Activated gamma-delta T cell treated with anti-CD3 and anti-CD28 coated beads, Interleukin-2, amount 50 U/mL, for 16 hours (primary cell): ENCODE data around the gene CFAP299.
"Not testable (repeated sequence)": the region's sequence is repeated elsewhere in the genome, so short reads cannot be mapped to it uniquely, and the experiment has no call there.

ENCODE experiments used
- DNase-seq: peaks from one replicate; pipeline ENCODE4 v3.0.0-alpha.2; 2020; ENCODE audit warnings: low read depth

Gene CFAP299

DNA sequence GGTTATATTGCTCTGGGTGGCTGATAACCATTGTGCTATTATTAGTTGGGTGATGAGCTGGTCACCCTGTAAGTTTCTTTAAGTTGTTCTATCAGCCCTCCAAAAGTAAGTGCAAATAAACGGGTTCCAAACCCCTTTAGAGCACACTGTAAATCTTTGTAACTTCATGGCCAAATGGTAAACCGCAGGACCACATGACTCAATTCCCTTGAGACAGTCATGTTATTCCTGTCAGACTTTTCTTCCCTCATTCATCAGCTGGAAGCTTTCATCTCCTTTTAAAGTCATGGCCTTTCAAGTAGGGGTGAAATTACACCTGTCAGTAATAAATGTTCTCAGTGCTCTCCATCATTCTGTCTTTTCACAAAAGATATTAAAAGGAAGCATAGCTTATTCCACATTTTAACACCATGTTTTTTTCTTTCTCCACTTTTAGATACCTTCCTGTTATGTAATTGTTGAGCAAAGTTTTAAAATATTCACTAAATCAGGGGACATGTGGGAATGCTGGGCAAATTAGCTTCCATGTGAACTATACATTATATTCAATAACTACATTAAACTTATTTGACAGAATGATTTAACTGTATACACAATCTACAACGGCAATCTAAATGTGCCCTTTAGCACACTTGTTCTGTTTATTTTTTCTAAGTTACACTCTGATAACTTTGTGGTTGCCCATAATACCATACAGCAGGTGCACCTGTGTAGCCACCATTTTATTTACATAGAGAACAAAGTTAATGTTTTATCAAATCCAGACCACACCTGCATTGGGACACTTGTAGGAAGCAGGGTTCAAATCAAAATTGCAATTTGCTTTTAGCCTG lies 275.5 kb downstream of the CFAP299 start:
- no peak for DNase-seq

GRCh38 chr4:80611678-80611979 lies 276.1 kb downstream of the CFAP299 start:
- no peak for DNase-seq

DNA sequence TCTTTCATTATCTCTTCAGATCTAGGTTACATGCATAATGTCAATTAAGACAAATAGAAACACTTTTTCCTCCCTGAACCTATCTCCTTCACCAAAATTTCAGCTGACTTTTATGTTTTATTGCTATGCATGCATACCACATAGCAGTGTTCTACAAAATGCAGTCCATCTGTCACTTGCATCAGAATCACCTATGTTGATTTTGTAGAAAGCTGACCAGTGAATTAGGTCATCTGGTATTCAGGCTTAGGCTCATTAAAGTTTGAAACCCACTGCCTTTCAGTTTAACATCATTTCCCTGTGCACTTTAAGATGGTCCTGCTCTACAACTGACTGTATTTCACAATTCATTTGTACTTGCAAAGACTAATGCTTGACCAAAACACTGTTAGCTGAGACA lies 277.9 kb downstream of the CFAP299 start:
- DNase-seq = no peak

- no peak for DNase-seq
Observed at GRCh38 chr4:80614319-80614718, 278.8 kb downstream of the CFAP299 start.

DNA sequence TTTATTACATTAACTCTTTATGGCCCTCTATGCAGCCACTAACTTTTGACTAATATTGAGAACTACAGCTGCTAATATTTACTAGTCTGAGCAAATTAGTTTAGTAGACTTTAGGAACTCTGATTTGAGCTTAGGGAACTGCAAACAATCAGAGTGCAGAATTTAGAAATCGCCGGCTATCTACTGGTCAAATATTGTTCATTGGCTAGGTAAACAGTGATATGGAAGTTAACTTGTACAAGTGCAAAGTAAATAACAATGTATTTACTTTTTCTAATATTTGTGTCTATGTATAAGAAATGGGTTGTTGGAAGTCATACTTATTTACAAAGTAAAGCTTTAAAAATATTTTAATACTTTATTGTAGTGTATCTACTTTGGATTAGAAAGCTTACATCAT lies 279.6 kb downstream of the CFAP299 start:
- DNase-seq = no peak

DNA sequence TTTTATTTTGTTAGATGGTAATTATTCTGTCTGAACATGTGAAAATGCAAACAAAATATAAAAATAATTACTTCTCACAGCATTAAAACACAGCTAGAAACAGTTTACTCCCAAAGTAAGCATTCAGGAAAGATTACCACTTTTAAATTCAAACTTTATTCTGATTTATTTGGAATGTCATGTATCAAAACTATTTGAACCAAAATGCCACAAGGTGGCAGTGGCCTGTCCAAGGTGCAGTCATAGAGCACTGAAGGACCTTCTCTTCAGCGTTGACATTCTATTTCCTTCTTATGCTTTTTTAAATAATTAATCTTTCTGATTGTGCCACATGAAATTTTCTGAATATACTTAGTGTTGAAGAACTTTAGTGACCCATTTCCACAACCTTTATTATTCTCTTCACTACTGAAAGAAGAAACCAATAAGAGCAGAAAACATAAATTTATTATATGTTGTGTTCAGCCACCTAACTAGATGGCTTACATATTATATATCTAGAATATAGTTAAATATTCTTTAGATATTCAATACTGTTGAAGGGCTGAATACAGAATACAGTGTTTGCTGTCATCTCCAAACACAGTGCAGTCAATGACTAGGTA lies 283.6 kb downstream of the CFAP299 start:
- no peak for DNase-seq

- DNase-seq = no peak
Observed at GRCh38 chr4:80631861-80632260, 296.3 kb downstream of the CFAP299 start.

- DNase-seq = no peak
Observed at GRCh38 chr4:80637190-80637589, 301.7 kb downstream of the CFAP299 start.

DNA sequence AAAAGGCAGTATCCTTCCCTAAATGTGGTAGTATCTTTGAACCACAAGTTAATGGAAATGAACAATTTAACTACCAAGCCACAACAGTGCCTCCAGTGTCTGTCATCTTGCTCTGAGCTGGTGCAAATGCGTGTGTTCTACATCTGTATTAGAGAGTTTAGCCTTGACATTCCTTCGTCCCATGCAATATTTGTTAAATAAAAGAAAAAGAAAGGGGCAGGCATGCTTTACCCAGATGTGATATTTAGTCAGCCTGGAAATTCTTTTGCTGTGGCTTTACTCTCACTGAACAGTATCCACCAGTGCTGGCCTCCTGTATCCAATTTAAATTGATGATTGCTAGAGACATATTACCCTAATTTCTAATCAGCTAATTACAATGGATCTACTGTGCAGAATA lies 310.5 kb downstream of the CFAP299 start:
- no peak for DNase-seq

DNA sequence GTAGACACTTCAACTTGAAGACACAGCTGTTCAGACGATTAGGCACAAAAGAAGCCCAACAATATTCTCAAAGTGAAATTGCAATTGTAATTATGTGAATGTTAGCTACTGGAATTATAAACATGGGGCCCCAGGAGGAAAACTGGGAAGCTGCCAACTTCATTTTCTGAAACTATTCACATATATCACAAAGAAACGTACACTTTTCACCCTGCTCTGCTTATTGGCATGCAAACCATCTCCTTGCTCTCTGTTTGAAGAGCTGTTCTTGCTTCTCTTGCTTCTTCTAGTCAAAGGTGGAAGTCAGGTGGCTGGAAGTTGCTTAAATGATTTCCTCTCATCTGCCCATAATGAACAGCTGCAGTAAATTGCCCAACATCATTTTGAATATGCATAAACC lies 320.1 kb downstream of the CFAP299 start:
- DNase-seq = no peak

DNA sequence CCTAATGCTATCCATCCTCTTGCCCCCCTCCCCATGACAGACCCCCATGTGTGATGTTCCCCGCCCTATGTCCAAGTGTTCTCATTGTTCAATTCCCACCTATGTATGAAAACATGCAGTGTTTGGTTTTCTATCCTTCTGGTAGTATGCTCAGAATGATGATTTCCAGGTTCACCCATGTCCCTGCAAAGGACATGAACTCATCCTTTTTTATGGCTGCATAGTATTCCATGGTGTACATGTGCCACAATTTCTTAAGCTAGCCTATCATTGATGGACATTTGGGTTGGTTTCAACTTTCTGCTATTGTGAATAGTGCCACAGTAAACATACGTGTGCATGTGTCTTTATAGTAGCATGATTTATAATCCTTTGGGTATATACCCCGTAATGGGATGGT lies 334.6 kb downstream of the CFAP299 start:
- not testable (repeated sequence) for DNase-seq

GRCh38 chr4:80678413-80678812 lies 342.9 kb downstream of the CFAP299 start:
- DNase-seq = no peak

DNA sequence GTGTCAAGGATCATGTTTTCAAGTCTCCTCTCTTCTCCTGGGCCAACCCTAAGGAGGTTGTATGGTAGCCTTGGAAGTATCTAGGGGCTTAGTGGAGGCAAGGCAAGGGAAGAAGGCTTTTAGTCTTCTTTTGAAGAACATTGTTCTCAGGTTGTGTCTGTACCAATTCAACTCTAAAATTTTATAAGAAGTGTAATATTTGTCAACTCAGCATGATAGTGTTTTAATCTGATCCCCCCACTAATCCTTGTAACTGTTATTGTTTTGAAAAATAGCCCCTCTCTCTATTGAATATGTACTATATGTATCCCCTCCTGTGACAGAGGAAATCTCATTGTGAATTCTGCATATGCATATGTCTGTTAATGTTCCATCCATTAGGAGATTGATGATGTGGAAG lies 345.4 kb downstream of the CFAP299 start:
- DNase-seq = no peak

GRCh38 chr4:80685214-80685613 lies 349.7 kb downstream of the CFAP299 start:
- DNase-seq = no peak

DNA sequence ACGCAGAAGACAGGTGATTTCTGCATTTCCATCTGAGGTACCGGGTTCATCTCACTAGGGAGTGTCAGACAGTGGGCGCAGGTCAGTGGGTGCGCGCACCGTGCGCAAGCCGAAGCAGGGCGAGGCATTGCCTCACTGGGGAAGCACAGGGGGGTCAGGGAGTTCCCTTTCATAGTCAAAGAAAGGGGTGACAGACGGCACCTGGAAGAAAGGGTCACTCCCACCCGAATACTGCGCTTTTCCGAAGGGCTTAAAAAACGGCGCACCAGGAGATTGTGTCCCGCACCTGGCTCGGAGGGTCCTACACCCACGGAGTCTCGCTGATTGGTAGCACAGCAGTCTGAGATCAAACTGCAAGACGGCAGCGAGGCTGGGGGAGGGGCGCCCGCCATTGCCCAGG lies 352.2 kb downstream of the CFAP299 start:
- DNase-seq = not testable (repeated sequence)

DNA sequence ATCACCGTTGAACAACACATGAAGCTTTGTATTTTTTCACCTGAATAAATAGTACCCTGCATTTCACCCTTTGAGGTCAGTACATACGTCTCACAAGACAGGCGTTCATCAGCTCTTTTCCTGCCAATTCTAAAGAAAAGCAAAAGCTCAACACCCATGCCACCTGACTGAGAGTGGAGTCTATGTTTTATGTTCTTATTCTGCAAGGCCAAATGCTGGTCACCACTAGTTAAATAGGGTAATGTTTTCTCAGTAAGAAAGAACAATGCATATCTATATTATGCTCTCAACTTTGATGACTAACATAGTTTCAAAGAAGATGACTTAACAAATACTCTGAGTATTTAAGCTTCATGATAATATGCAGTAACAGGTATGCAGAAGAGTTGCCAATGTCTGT lies 358.6 kb downstream of the CFAP299 start:
- no peak for DNase-seq

DNA sequence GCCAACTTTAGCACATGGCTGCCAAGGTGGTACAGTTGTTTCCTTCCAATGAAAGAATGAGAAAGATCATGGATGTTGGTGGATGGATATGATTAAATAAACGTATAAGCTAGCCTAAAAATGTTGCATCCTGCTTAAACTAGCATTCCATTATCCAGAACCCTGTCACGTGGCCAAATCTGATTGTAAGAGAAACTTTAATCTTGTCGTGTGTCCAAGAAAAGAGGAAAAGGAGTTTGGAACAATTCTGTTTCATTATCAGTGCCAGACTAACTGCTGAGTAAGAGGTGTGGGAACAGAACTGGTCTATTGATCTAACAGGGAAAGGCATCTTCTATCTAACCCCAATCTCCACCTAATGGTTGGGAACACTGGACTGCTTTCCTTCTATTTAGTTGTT lies 369.8 kb downstream of the CFAP299 start:
- DNase-seq = no peak

DNA sequence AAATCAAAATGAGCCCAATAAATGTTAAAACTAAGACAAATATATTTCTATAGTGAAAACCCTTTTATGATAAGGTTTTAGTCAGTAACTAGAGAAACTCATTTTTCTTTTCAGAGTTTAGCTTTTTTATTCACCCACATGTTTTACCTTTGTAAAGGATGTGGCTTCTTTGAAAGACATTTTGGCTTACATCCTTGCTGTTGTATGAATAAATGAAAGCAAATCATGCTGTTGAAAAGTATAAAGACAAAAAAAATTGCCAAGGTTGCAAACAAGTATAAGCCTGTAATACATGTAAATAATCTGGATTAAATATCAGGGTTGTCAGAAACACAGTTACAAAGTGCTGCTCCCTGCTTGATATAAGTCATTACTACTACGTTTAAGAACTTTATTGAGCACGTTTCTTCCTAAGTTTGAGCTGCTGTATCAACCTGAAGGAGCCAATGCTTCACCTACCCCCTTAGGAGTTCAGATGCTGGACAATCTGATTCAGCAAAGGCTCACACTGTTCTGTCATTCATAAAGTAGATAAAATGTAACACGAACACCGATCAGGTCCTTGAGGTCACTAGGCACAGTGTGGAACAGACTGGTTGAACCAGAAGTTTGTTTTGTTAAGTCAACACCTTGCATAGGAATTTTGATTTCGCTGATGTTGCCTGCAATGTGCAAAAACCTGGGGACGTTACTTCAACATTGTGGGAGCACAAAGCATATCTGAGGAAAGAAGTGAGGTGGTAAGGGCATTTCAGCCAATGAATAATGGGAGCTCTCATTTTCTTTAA lies 373.7 kb downstream of the CFAP299 start:
- DNase-seq = no peak

DNA sequence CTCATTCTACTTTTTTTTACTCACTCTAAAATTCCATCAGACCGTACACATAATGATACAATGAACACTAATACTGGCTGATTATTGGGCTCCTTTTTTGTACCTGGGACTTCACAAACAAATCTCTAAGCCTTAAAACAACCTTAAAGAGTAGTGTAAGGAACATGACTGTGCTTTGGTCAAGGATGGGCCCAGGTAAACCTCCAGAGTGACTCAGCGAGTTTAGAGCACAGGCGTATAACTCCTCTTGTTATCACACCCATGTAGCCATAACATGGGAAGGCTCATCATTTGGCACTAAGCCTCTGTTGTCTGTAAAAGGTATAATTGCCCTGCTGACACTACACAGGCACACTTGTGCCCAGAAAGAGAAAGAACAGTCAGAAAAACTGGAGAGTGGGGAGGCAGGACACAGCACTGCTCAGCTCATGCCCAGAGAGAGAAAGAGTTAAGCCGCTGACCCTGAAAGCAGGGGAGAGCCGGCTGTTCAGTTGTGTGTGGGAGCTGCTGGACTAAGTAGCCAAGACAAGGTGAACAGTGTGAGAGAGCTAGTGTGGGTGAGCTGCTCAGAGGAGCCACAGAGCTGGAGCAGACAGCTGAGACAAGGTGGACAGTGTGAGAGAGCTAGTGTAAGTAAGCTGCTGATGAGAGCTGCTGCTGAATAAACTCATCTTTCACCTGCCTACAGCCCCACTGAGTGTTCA lies 375.4 kb downstream of the CFAP299 start:
- DNase-seq = no peak

DNA sequence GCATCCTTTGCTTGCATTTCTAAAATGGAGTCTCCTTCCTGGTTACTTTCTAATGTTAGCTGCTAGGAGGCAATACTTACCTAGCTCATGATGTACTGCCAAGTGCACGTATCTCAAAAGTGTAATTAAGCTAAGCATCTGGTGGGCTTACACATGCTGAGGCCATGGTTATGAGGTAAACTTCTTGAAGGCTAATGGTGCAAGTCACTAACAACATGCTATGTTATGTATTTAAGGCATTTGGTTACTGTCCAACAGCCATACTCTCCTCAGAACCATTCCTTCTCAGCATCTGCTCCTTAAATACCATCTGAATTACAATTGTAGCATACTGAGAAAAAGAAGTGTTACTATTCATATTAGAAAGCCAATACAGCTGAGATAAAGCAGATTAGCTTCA lies 376.4 kb downstream of the CFAP299 start:
- no peak for DNase-seq

- no peak for DNase-seq
Observed at GRCh38 chr4:80713409-80713808, 377.9 kb downstream of the CFAP299 start.

DNA sequence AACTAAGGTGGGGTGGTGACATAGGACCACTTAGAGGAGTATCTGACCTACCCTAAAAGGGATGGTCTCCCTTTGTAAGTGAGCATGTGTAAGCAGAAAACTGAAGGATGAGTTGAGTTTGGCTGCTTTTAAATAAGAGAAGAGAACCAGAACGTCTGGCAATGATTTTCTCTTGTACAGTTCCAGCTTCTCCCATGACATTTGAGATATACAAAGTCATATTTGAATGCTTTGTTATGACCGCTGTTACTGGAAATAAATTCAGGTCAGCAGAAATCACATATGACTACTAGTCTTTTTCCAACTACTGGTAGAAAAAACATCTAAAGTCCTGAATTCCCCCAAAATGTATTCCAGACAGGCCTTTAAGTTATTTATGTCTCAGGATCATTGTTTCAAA lies 381.7 kb downstream of the CFAP299 start:
- DNase-seq = no peak

- DNase-seq = no peak
Observed at GRCh38 chr4:80726471-80726870, 390.9 kb downstream of the CFAP299 start.
